ENCODE measurements around the gene SRCAP. TPM values are rescaled to one million over a fixed set of nuclear protein-coding genes. Genes with fewer than 3 reads are reported as not detected.

The SRCAP gene
- polyA plus RNA-seq, 4 donors: 1.6 to 36.8 (median 13.7) TPM

DNA sequence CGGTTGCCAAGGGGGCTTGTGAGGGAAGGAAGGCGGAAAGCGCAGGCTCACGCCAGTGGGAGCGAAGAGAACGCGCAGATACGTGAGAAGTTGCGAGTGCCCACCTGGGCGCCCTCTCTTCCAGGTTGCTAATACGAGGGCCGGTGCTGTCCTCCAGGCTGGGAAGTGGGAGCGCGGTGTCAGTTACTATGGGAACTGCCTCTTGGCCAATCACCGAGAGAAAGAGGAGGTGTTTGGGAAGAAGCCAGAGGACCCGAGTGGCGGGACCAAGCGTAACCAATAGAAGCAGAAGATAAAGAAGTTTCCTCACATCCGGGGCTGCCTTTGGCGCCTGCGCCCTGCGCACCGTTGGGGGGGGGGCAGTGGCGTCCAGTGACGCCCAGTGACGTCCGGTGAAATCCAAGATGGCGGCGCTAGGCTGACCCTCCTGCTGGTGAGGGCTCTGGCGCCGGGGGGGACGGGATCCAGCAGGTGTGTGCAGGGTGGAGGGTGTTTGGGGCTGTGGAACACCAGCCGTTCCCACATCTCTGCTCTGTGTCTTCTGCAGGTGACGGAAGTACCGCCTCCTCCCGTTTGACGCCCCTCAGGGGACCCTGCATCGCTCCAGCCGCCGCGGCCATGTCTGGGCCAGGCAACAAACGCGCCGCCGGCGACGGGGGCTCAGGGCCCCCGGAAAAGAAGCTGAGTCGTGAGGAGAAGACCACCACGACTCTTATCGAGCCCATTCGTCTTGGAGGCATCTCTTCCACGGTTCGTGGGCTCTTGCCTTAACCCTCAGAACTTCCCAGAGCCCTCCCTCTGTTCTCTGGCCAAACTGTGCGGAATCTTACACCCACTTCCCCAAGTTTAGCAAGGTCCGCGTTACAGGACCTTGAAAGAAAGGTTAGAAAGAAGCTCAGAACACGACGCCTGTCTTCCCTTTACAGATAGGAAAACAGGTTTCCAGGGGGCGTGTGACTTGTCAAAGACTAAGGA, 63.2 kb downstream of the SRCAP start, which contains the start of the genes CFAP119 and RNF40:
Gene CFAP119, minus strand, starts transcription at position 135 of the 975 bp plus-strand sequence. CDS start 314 bp downstream, outside the sequence.
Gene RNF40, plus strand, starts transcription at position 395 of the 975 bp plus-strand sequence. Its CDS starts 224 bp downstream, at position 619.
- 0 to 1% (median 0%) methylated on average over 59 to 60 of the region's 60 CpGs for WGBS, 3 donors
- no peak for FAIRE-seq

DNA sequence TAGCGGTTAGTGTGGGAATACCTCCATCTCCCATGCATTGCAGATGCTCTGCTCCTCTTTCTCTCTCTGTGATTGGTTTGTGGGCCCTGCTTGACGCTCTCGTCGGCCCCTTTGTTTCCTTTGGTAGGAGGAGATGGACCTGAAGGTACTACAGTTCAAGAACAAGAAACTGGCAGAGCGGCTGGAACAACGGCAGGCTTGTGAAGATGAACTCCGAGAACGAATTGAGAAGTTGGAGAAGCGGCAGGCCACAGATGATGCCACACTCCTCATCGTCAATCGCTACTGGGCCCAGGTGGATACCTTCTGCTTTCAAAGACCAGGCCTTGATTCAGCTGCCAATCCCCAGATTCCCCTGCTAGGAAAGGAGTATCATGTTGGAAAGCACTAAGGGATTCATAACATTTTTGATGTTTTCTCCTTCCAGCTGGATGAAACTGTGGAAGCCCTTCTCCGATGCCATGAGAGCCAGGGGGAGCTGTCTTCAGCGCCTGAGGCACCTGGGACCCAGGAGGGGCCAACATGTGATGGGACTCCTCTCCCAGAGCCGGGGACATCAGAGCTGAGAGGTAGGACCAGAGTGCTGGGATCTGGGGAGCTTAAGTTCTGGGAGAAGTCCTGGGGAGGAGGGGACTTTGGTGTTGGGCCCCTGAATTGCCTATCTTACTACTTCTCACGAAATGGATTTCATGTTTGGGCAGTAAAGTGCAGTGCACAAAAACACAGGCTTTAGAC, 64.2 kb downstream of the SRCAP start:
- H3K27ac ChIP-seq (ENCODE audit: low read depth in 1 of 3, low read length in 2 of 3): peak overlapping the region in 1 of 3 donors; percentile 86
- peaks cover 4 to 20% (median 8%) of the 10 kb centered on the region in 3 donors for H3K4me1 ChIP-seq (ENCODE audit: control insufficient read depth in 3 of 3, insufficient read depth in 2 of 3, low read depth in 1 of 3, low read length in 2 of 3)
- no peak for FAIRE-seq
- no peak for DNase-seq
- peaks cover 20 to 63% (median 27%) of the 10 kb centered on the region in 3 donors for H3K36me3 ChIP-seq (ENCODE audit: control insufficient read depth in 3 of 3, insufficient read depth in 2 of 3, low read depth in 1 of 3, low read length in 3 of 3)
- 52 to 66% (median 53%) methylated on average over 15 of the region's 15 CpGs for WGBS, 3 donors
- H3K9me3 ChIP-seq (ENCODE audit: control insufficient read depth in 2 of 2, insufficient read depth in 1 of 2, low read depth in 1 of 2, low read length in 1 of 2): no peaks in the 10 kb centered on the region
- H3K27me3 ChIP-seq (ENCODE audit: control insufficient read depth in 3 of 3, insufficient read depth in 3 of 3, low read length in 3 of 3): no peaks in the 10 kb centered on the region
- peak overlapping the region in 2 of 3 donors; percentile 94 to 99 for H3K4me3 ChIP-seq (ENCODE audit: low read depth in 1 of 3, low read length in 3 of 3)

More for the DNA sequence above, 63.2 kb downstream of the SRCAP start, which contains the start of the genes CFAP119 and RNF40:
- peak within 1 kb of the TSS; percentile 68 to 99 (median 94) for H3K4me3 ChIP-seq (ENCODE audit: low read depth in 1 of 3, low read length in 3 of 3)
- H3K36me3 ChIP-seq (ENCODE audit: control insufficient read depth in 3 of 3, insufficient read depth in 2 of 3, low read depth in 1 of 3, low read length in 3 of 3): peaks cover 15 to 58% (median 23%) of the 10 kb centered on the region in 3 donors
- DNase-seq: peak; percentile 98 to 99
- peak within 1 kb of the TSS; percentile 68 to 86 (median 84) for H3K27ac ChIP-seq (ENCODE audit: low read depth in 1 of 3, low read length in 2 of 3)
- no peaks in the 10 kb centered on the region for H3K9me3 ChIP-seq (ENCODE audit: control insufficient read depth in 2 of 2, insufficient read depth in 1 of 2, low read depth in 1 of 2, low read length in 1 of 2)
- no peaks in the 10 kb centered on the region for H3K27me3 ChIP-seq (ENCODE audit: control insufficient read depth in 3 of 3, insufficient read depth in 3 of 3, low read length in 3 of 3)
- peaks cover 4 to 20% (median 8%) of the 10 kb centered on the region in 3 donors for H3K4me1 ChIP-seq (ENCODE audit: control insufficient read depth in 3 of 3, insufficient read depth in 2 of 3, low read depth in 1 of 3, low read length in 2 of 3)

GRCh38 chr16:30764086-30764485, 65.1 kb downstream of the SRCAP start:
- peaks cover 26 to 67% (median 32%) of the 10 kb centered on the region in 3 donors for H3K36me3 ChIP-seq (ENCODE audit: control insufficient read depth in 3 of 3, insufficient read depth in 2 of 3, low read depth in 1 of 3, low read length in 3 of 3)
- no peak overlapping the region for H3K27ac ChIP-seq (ENCODE audit: low read depth in 1 of 3, low read length in 2 of 3)
- no peaks in the 10 kb centered on the region for H3K27me3 ChIP-seq (ENCODE audit: control insufficient read depth in 3 of 3, insufficient read depth in 3 of 3, low read length in 3 of 3)
- H3K4me1 ChIP-seq (ENCODE audit: control insufficient read depth in 3 of 3, insufficient read depth in 2 of 3, low read depth in 1 of 3, low read length in 2 of 3): peaks cover 4 to 20% (median 8%) of the 10 kb centered on the region in 3 donors
- no peak for DNase-seq
- 90 to 93% (median 91%) methylated on average over 11 of the region's 11 CpGs for WGBS, 3 donors
- H3K4me3 ChIP-seq (ENCODE audit: low read depth in 1 of 3, low read length in 3 of 3): no peak overlapping the region
- H3K9me3 ChIP-seq (ENCODE audit: control insufficient read depth in 2 of 2, insufficient read depth in 1 of 2, low read depth in 1 of 2, low read length in 1 of 2): no peaks in the 10 kb centered on the region
- FAIRE-seq: no peak

GRCh38 chr16:30764816-30765465, 66.0 kb downstream of the SRCAP start:
- 93 to 96% (median 95%) methylated on average over 12 of the region's 12 CpGs for WGBS, 3 donors
- DNase-seq (no peak), FAIRE-seq (no peak)
- Histone ChIP-seq H3K27ac (ENCODE audit: low read depth in 1 of 3, low read length in 2 of 3) (no peak overlapping the region), H3K9me3 (ENCODE audit: control insufficient read depth in 2 of 2, insufficient read depth in 1 of 2, low read depth in 1 of 2, low read length in 1 of 2) (no peaks in the 10 kb centered on the region), H3K4me1 (ENCODE audit: control insufficient read depth in 3 of 3, insufficient read depth in 2 of 3, low read depth in 1 of 3, low read length in 2 of 3) (peaks cover 4 to 20% (median 8%) of the 10 kb centered on the region in 3 donors), H3K36me3 (ENCODE audit: control insufficient read depth in 3 of 3, insufficient read depth in 2 of 3, low read depth in 1 of 3, low read length in 3 of 3) (peaks cover 29 to 71% (median 35%) of the 10 kb centered on the region in 3 donors), H3K4me3 (ENCODE audit: low read depth in 1 of 3, low read length in 3 of 3) (no peak overlapping the region), H3K27me3 (ENCODE audit: control insufficient read depth in 3 of 3, insufficient read depth in 3 of 3, low read length in 3 of 3) (no peaks in the 10 kb centered on the region)

DNA sequence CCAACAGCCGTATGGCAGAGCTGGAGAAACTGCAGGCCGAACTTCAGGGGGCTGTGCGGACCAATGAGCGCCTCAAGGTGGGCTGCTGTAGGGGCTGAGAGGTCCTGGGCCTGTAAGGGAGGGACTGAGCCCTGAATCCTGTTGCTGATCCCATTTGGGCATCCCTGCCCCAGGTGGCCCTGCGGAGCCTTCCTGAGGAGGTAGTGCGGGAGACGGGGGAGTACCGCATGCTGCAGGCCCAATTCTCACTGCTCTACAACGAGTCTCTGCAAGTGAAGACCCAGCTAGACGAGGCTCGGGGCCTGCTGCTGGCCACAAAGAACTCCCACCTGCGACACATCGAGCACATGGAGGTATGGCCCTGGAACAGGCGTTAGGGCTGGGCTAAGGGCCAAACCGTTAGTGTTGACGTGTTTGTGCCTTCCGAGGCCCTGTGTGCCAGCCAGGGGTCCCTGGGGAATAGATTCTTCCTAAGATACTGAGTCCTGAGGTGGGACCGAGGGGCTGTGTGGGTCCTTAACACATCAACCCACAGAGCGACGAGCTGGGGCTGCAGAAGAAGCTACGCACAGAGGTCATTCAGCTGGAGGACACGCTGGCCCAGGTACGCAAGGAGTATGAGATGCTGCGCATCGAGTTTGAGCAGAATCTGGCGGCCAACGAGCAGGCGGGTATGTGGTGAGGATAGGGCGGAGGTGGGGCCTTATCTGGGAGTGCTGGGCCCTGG, 67.4 kb downstream of the SRCAP start:
- Histone ChIP-seq H3K9me3 (ENCODE audit: control insufficient read depth in 2 of 2, insufficient read depth in 1 of 2, low read depth in 1 of 2, low read length in 1 of 2) (no peaks in the 10 kb centered on the region), H3K4me3 (ENCODE audit: low read depth in 1 of 3, low read length in 3 of 3) (no peak overlapping the region), H3K27me3 (ENCODE audit: control insufficient read depth in 3 of 3, insufficient read depth in 3 of 3, low read length in 3 of 3) (no peaks in the 10 kb centered on the region), H3K36me3 (ENCODE audit: control insufficient read depth in 3 of 3, insufficient read depth in 2 of 3, low read depth in 1 of 3, low read length in 3 of 3) (peaks cover 34 to 77% (median 37%) of the 10 kb centered on the region in 3 donors), H3K4me1 (ENCODE audit: control insufficient read depth in 3 of 3, insufficient read depth in 2 of 3, low read depth in 1 of 3, low read length in 2 of 3) (peaks cover 4 to 13% (median 6%) of the 10 kb centered on the region in 3 donors), H3K27ac (ENCODE audit: low read depth in 1 of 3, low read length in 2 of 3) (no peak overlapping the region)
- WGBS, 3 donors: 92% methylated on average over 29 of the region's 29 CpGs
- FAIRE-seq: no peak
- DNase-seq: no peak

- H3K4me3 ChIP-seq (ENCODE audit: low read depth in 1 of 3, low read length in 3 of 3): no peak overlapping the region
- H3K4me1 ChIP-seq (ENCODE audit: control insufficient read depth in 3 of 3, insufficient read depth in 2 of 3, low read depth in 1 of 3, low read length in 2 of 3): peaks cover 4 to 13% (median 6%) of the 10 kb centered on the region in 3 donors
- no peak for DNase-seq
- FAIRE-seq: no peak
- no peaks in the 10 kb centered on the region for H3K9me3 ChIP-seq (ENCODE audit: control insufficient read depth in 2 of 2, insufficient read depth in 1 of 2, low read depth in 1 of 2, low read length in 1 of 2)
- H3K27ac ChIP-seq (ENCODE audit: low read depth in 1 of 3, low read length in 2 of 3): no peak overlapping the region
- H3K27me3 ChIP-seq (ENCODE audit: control insufficient read depth in 3 of 3, insufficient read depth in 3 of 3, low read length in 3 of 3): no peaks in the 10 kb centered on the region
- peaks cover 38 to 83% (median 39%) of the 10 kb centered on the region in 3 donors for H3K36me3 ChIP-seq (ENCODE audit: control insufficient read depth in 3 of 3, insufficient read depth in 2 of 3, low read depth in 1 of 3, low read length in 3 of 3)
- WGBS, 3 donors: 79 to 88% (median 85%) methylated on average over 4 of the region's 4 CpGs
These were observed 67.9 kb downstream of the SRCAP start for GRCh38 chr16:30766933-30767284.

DNA sequence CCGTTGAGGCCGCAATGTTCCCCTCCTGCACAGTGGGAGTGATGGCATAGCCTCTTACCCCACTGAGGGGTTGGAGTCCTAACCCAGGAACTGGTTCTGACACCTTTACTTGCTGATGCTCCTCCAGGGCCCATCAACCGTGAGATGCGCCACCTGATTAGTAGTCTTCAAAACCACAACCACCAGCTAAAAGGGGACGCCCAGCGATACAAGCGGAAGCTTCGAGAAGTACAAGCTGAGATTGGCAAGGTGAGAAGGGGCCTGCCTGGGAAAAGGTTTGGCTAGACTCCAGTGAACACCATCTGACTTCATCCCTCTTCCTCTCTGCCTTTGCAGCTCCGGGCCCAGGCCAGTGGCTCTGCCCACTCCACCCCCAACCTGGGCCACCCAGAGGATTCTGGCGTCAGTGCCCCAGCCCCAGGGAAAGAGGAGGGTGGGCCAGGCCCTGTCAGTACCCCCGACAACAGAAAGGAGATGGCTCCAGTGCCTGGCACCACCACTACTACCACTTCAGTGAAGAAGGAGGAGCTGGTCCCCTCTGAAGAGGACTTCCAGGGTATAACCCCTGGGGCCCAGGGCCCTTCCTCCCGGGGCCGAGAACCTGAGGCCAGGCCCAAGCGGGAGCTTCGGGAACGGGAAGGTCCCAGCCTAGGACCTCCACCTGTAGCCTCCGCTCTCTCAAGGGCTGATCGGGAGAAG, 68.9 kb downstream of the SRCAP start:
- H3K36me3 ChIP-seq (ENCODE audit: control insufficient read depth in 3 of 3, insufficient read depth in 2 of 3, low read depth in 1 of 3, low read length in 3 of 3): peaks cover 44 to 91% (median 45%) of the 10 kb centered on the region in 3 donors
- H3K27me3 ChIP-seq (ENCODE audit: control insufficient read depth in 3 of 3, insufficient read depth in 3 of 3, low read length in 3 of 3): no peaks in the 10 kb centered on the region
- H3K9me3 ChIP-seq (ENCODE audit: control insufficient read depth in 2 of 2, insufficient read depth in 1 of 2, low read depth in 1 of 2, low read length in 1 of 2): no peaks in the 10 kb centered on the region
- FAIRE-seq: no peak
- H3K27ac ChIP-seq (ENCODE audit: low read depth in 1 of 3, low read length in 2 of 3): no peak overlapping the region
- 90 to 94% (median 91%) methylated on average over 18 of the region's 18 CpGs for WGBS, 3 donors
- no peak for DNase-seq
- H3K4me1 ChIP-seq (ENCODE audit: control insufficient read depth in 3 of 3, insufficient read depth in 2 of 3, low read depth in 1 of 3, low read length in 2 of 3): peaks cover 4 to 12% (median 6%) of the 10 kb centered on the region in 3 donors
- no peak overlapping the region for H3K4me3 ChIP-seq (ENCODE audit: low read depth in 1 of 3, low read length in 3 of 3)
